GM10847 (cell line): ENCODE results near the gene ZC2HC1B.

Experiments
- POLR2A ChIP-seq: IDR thresholded peaks from 2 replicates; pipeline ENCODE4 v1.6.1; 2011; ENCODE audit not compliant: insufficient read length; ENCODE audit errors: extremely low read depth

Gene ZC2HC1B

GRCh38 chr6:143864234-143864633 is at the start of gene ZC2HC1B:
ZC2HC1B (plus strand) TSS chr6:143864474; CDS start chr6:143864540, 66 bp downstream.
- no peak for TF ChIP-seq POLR2A

GRCh38 chr6:143817621-143818020 is 46.7 kb upstream of the ZC2HC1B start:
- no peak for TF ChIP-seq POLR2A

DNA sequence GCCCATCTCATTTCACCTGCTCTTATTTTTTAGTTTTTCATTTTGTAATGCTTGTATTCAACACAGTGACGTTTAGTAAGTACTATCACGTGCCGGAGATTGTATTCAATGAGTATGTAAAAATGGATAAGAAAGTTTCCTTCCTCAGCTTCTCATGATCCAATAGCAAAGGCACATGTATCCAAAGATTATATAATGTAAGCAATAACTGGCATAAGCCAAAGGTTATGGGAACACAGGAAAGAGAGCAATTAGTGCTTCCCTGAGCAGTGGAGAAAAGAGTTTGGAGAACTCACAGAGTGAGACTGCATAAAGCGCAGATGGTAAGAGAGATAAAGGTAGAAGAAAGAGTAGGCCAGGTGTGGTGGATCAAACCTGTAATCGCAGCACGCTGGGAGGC is 42.9 kb upstream of the ZC2HC1B start:
- TF ChIP-seq POLR2A = no peak

DNA sequence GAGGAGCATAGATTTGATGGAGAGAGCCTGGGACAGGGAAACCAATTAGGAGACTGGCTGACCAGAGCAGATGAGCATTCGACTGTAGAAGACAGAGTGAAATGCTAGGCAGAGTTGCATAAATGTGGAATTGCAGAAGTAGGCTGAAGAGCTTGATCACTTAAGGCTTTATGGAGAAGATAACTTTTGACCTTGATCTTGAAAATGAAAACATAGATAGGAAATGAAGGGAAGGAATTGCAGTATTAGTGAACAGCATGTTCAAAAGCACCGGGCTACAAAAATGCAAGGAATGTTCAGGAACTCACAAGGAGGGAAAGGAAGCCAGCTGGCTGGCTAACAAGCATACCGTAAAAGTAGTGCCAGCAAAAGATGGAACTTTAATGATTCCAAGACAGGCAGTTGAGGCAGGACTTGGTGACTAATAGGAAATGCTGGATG is 41.7 kb upstream of the ZC2HC1B start:
- no peak for TF ChIP-seq POLR2A

- TF ChIP-seq POLR2A = no peak
Observed at GRCh38 chr6:143823548-143823947, 40.7 kb upstream of the ZC2HC1B start.

GRCh38 chr6:143828572-143828971 is 35.7 kb upstream of the ZC2HC1B start:
- TF ChIP-seq POLR2A = no peak

GRCh38 chr6:143836150-143836549 is 28.1 kb upstream of the ZC2HC1B start:
- TF ChIP-seq POLR2A = no peak

DNA sequence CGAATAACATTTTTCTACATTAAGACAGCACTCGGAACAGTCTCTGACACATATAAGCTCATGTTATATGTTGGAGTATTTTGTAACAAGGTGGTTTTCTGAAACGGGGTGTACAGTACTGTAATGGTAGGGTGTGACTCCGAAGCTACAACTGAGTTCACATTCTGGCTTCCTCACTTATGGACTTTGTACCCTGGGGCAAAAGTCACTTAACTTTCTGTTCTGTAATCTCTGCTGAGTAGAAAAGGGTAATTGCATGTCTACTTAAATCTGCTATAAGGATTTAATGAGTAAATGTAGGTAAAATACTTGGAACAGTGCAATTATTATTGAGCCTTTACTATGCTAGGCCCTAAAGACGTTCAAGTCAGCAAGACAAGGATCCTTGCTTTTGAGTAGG is 25.9 kb upstream of the ZC2HC1B start:
- TF ChIP-seq POLR2A = no peak

- TF ChIP-seq POLR2A = no peak
Observed at GRCh38 chr6:143839196-143839595, 25.1 kb upstream of the ZC2HC1B start.

- no peak for TF ChIP-seq POLR2A
Observed at GRCh38 chr6:143840595-143841265, 23.5 kb upstream of the ZC2HC1B start.

GRCh38 chr6:143842461-143842901 is 21.8 kb upstream of the ZC2HC1B start:
- no peak for TF ChIP-seq POLR2A

DNA sequence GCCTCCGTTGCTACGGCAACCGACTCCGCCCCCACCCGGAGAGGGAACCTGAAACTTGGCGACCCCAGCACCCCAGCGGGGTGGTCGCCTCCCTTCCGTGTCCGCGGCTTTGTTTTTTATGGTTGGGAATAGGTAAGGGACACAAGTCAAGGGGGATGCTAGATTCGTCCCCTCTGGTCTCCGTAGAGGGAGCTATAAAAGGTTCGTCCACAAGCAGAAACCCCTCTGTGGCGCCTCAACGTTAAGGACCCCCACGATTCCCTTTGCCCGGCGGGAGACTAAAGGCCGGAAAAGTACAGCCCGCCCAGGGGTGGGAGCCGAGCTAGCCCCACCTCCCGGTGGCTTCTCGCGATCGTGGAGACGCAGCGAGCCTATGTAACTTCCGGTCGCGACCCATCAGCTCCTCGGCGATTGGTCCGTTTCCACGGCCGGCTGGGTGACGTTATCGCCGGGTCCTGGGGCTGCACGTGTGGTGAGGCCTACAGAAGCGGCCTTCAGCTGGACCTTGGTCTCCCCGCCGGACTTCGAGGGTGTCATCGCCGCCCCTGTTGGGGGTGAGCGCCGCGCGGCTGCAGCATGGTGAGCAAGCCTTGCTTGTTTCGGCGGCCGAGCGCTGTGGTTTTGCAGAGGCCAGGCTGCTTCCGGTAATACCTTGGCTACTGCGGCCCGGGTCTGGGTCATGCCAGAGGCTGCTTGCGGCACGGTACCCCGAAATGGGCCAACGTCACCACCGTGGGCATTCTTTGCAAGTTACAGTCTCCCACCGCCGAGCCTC is 21.2 kb upstream of the ZC2HC1B start, which contains the start of gene LTV1:
Gene LTV1 (plus strand): TSS at position 437 of the 775 bp plus-strand sequence. CDS start 140 bp downstream, at position 577.
- TF ChIP-seq POLR2A = peak; percentile 63

- no peak for TF ChIP-seq POLR2A
Observed at GRCh38 chr6:143843677-143843999, 20.6 kb upstream of the ZC2HC1B start.

- no peak for TF ChIP-seq POLR2A
Observed at GRCh38 chr6:143844006-143844405, 20.3 kb upstream of the ZC2HC1B start.

GRCh38 chr6:143845033-143845432 is 19.2 kb upstream of the ZC2HC1B start:
- no peak for TF ChIP-seq POLR2A

GRCh38 chr6:143857651-143858050 is 6.6 kb upstream of the ZC2HC1B start:
- no peak for TF ChIP-seq POLR2A

GRCh38 chr6:143859891-143860660 is 4.2 kb upstream of the ZC2HC1B start:
- no peak for TF ChIP-seq POLR2A
